Measurements from ENCODE around the gene ARVCF. TPM values are rescaled to one million over a fixed set of nuclear protein-coding genes. Genes with fewer than 3 reads are reported as not detected.

The ARVCF gene
- total RNA-seq, 4 donors from 2014 or later = 34.5 to 123 (median 111) TPM

- TF ChIP-seq CTCF (IDR thresholded peaks at IDR 0.05) (no peak), POLR2A (IDR thresholded peaks at IDR 0.05) (no peak)
- Histone ChIP-seq H3K27ac (peak overlapping the region; percentile 27 to 46 (median 36)), H3K4me1 (peaks cover 0 to 20% of the 10 kb centered on the region in 2 donors), H3K27me3 (no peaks in the 10 kb centered on the region), H3K36me3 (peaks cover 12 to 35% of the 10 kb centered on the region in 2 donors), H3K4me3 (replicated peaks in 1 of 3) (no peak overlapping the region), H3K9me3 (no peaks in the 10 kb centered on the region)
- intact Hi-C loops (cut with DNase I) = loop anchor here (10.0 kb wide), 2 partner anchors 153 to 313 kb away; no protein-coding TSS in a partner anchor
- WGBS, 2 donors = 91 to 95% methylated on average over 9 of the region's 9 CpGs
- peak in 1 of 2 donors; percentile 22 for DNase-seq
Observed at GRCh38 chr22:19972251-19972650, 44.4 kb downstream of the ARVCF start.

- peaks cover 0 to 20% of the 10 kb centered on the region in 2 donors for H3K4me1 ChIP-seq
- peaks cover 12 to 31% of the 10 kb centered on the region in 2 donors for H3K36me3 ChIP-seq
- 44 to 50% methylated on average over 10 to 18 of the region's 28 CpGs for WGBS, 2 donors
- DNase-seq = peak; percentile 63 to 74
- peak overlapping the region; percentile 27 to 46 (median 36) for H3K27ac ChIP-seq
- TF ChIP-seq CTCF (IDR thresholded peaks at IDR 0.05) (no peak), POLR2A (IDR thresholded peaks at IDR 0.05) (no peak)
- intact Hi-C loops (cut with DNase I) = loop anchor here (2.0 to 10.0 kb wide), 3 partner anchors 41 to 313 kb away; no protein-coding TSS in a partner anchor
- H3K4me3 ChIP-seq (replicated peaks in 1 of 3) = no peak overlapping the region
- no peaks in the 10 kb centered on the region for H3K9me3 ChIP-seq
- no peaks in the 10 kb centered on the region for H3K27me3 ChIP-seq
Observed at GRCh38 chr22:19971276-19972124, 45.1 kb downstream of the ARVCF start.

GRCh38 chr22:19970479-19971275 is 45.9 kb downstream of the ARVCF start:
- intact Hi-C loops (cut with DNase I) = loop anchor here (2.0 to 10.0 kb wide), 3 partner anchors 42 to 314 kb away; no protein-coding TSS in a partner anchor
- no peak overlapping the region for H3K4me3 ChIP-seq (replicated peaks in 1 of 3)
- no peaks in the 10 kb centered on the region for H3K9me3 ChIP-seq
- TF ChIP-seq CTCF (IDR thresholded peaks at IDR 0.05) (peak; percentile 72 to 97 (median 90)), POLR2A (IDR thresholded peaks at IDR 0.05) (no peak)
- H3K27me3 ChIP-seq = no peaks in the 10 kb centered on the region
- H3K4me1 ChIP-seq = peaks cover 0 to 20% of the 10 kb centered on the region in 2 donors
- WGBS, 2 donors = 51 to 78% methylated on average over 17 to 19 of the region's 25 CpGs
- DNase-seq = peak; percentile 61 to 64
- H3K36me3 ChIP-seq = peaks cover 12 to 31% of the 10 kb centered on the region in 2 donors
- peak overlapping the region in 1 of 3 donors; percentile 65 for H3K27ac ChIP-seq

GRCh38 chr22:19970031-19970478 is 46.6 kb downstream of the ARVCF start:
- Histone ChIP-seq H3K36me3 (peaks cover 12 to 31% of the 10 kb centered on the region in 2 donors), H3K27me3 (no peaks in the 10 kb centered on the region), H3K4me3 (replicated peaks in 1 of 3) (no peak overlapping the region), H3K27ac (peak overlapping the region in 1 of 3 donors; percentile 65), H3K4me1 (peaks cover 0 to 20% of the 10 kb centered on the region in 2 donors), H3K9me3 (no peaks in the 10 kb centered on the region)
- no peak for DNase-seq
- no peak for TF ChIP-seq CTCF (IDR thresholded peaks at IDR 0.05)
- no peak for TF ChIP-seq POLR2A (IDR thresholded peaks at IDR 0.05)
- WGBS, 2 donors = 77 to 84% methylated on average over 9 of the region's 9 CpGs
- intact Hi-C loops (cut with DNase I) = loop anchor here (2.0 to 10.0 kb wide), 3 partner anchors 43 to 315 kb away; no protein-coding TSS in a partner anchor
